Right lobe of liver (tissue), 4 donors: ENCODE measurements around the gene TBCCD1.
"Not testable (repeated sequence)": the region's sequence is repeated elsewhere in the genome, so short reads cannot be mapped to it uniquely, and the experiment has no call there.

Experiments used
- CTCF ChIP-seq, 4 donors: fragments of 200-600 bp in 3 of 4; fragments of 450-650 bp in 1 of 4; IDR thresholded peaks; one replicate each; pipeline versions ENCODE4 v1.5.1 to v1.8.0; 2016 to 2022; ENCODE audit warnings: antibody characterized with exemption in 4 of 4, mild to moderate bottlenecking in 2 of 4
- POLR2A ChIP-seq: fragments of 450-650 bp; IDR thresholded peaks from one replicate; pipeline ENCODE4 v1.6.1; 2017; ENCODE audit warnings: antibody characterized with exemption, mild to moderate bottlenecking
- donor health status: DM: no; HTN: no; CAD: no.
- donor health status: DM: no; HTN: no; CAD: no.
- donor health status: DM: no; HTN: yes; CAD: no.

DNA sequence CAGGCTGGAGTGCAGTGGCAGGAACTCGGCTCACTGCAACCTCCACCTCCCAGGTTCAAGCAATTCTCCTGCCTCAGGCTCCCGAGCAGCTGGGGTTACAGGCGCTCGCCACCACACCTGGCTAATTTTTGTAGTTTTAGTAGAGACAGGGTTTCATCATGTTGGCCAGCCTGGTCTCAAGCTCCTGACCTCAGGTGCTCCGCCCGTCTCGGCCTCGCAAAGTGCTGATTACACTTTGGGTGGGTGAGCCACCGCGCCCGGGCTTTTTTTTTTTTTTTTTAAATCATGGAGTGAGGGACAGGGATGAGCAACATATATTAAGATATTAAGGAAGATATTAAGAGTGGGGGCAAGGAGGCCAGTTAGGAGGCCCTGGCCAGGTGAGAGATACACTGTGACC is 2.2 kb upstream of the TBCCD1 start:
- not testable (repeated sequence) for TF ChIP-seq CTCF (IDR thresholded peaks at IDR 0.05); POLR2A
